D721Med (cell line): Measurements from ENCODE around the gene AIG1.

Experiments used
- DNase-seq: peaks from one replicate; pipeline ENCODE4 v3.0.0; 2011; ENCODE audit warnings: low spot score; ENCODE audit not compliant: insufficient read length
- FAIRE-seq: peaks from 2 replicates; lab custom pipeline; 2011; peaks lifted over from hg19 to GRCh38; lab: Jason Lieb, UNC
- TF ChIP-seq, protein P1 (sequence below): IDR thresholded peaks from 2 replicates; pipeline ENCODE4 v1.5.1; 2012; ENCODE audit warnings: mild to moderate bottlenecking, control low read depth; ENCODE audit not compliant: insufficient read depth; ENCODE audit errors: missing control alignments

AIG1 gene

DNA sequence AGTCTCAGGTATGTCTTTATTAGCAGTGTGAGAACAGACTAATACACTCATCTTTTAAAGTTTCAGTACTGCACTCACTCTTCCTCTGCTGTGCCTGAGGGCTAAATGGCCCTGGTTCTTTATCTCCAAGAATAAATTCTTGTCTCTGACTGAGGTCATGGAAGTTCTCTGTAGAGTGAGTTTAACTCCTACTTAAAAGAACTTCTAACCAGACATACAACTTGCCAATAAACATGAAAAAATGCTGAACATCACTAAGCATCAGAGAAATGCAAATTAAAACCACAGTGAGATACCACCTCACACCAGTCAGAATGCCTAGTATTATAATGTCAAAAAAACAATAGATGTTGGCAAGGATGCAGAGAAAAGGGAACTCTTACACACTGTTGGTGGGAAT is 316.2 kb downstream of the AIG1 start:
- FAIRE-seq, result no peak
- DNase-seq, result no peak
- TF ChIP-seq, protein P1, sequence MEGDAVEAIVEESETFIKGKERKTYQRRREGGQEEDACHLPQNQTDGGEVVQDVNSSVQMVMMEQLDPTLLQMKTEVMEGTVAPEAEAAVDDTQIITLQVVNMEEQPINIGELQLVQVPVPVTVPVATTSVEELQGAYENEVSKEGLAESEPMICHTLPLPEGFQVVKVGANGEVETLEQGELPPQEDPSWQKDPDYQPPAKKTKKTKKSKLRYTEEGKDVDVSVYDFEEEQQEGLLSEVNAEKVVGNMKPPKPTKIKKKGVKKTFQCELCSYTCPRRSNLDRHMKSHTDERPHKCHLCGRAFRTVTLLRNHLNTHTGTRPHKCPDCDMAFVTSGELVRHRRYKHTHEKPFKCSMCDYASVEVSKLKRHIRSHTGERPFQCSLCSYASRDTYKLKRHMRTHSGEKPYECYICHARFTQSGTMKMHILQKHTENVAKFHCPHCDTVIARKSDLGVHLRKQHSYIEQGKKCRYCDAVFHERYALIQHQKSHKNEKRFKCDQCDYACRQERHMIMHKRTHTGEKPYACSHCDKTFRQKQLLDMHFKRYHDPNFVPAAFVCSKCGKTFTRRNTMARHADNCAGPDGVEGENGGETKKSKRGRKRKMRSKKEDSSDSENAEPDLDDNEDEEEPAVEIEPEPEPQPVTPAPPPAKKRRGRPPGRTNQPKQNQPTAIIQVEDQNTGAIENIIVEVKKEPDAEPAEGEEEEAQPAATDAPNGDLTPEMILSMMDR, result no peak

DNA sequence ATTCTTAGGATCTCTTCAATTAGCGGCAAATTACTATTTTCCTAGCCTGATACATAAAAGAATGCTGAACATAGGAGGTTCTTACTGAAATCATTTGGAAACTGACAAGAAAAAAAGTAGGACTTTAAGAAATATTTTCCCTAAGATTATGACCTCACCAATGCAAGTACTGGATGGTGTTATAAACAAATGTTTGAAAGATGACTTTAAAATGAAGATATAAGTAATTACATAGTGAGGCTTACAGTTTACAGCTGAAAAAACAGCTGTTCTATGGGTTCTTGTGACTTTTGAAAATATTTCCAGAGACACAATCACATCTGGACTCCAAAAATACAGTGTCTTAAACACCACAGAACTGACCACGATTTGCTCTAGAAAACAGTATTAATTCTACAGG is 324.9 kb downstream of the AIG1 start:
- FAIRE-seq (no peak), DNase-seq (no peak)
- TF ChIP-seq, protein P1, result no peak

DNA sequence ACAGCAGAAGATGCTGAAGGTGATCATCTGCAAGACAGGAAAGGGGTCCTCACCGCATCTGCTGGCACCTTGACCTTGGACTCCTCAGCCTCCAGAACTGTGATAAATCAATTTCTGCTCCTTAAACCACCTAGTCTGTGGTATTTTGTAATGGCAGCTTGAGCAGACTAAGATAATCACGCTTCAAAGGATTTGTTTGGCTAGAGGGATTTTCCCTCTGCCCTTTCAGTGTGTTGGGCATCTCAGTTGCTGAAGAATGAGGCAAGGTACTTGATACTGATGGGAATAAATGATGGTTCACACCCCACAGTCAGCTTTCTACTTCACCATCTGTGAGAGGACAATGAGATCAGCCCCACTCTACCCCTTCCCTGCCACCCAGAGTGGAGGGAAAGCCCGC is 329.6 kb downstream of the AIG1 start:
- DNase-seq (no peak), FAIRE-seq (no peak)
- TF ChIP-seq, protein P1, result no peak
